ENCODE results near the gene CXCL6.

CXCL6 gene

GRCh38 chr4:73836373-73837279 is at the start of gene CXCL6:
TSS of gene CXCL6 (plus strand) at chr4:73836678. CDS start at chr4:73836751, 73 bp downstream.
- Mint-ChIP-seq H3K4me1 (no peaks in the 10 kb centered on the region), H3K4me3 (no peak within 1 kb of the TSS), H3K27ac (no peak within 1 kb of the TSS), H3K9me3 (no peaks in the 10 kb centered on the region), H3K36me3 (no peaks in the 10 kb centered on the region)
- ATAC-seq = no peak
- DNase-seq (ENCODE audit: low spot score in 2 of 2) = no peak

- Mint-ChIP-seq H3K4me3 (no peak overlapping the region), H3K9me3 (peaks cover 5% of the 10 kb centered on the region), H3K27ac (no peak overlapping the region), H3K4me1 (no peaks in the 10 kb centered on the region), H3K36me3 (no peaks in the 10 kb centered on the region)
- ATAC-seq = no peak
- no peak for DNase-seq (ENCODE audit: low spot score in 2 of 2)
Measured at GRCh38 chr4:73788411-73788810, 48.1 kb upstream of the CXCL6 start.

- DNase-seq (ENCODE audit: low spot score in 2 of 2) (no peak), ATAC-seq (no peak)
- H3K4me1 Mint-ChIP-seq = no peaks in the 10 kb centered on the region
- no peak overlapping the region for H3K27ac Mint-ChIP-seq
- no peak overlapping the region for H3K4me3 Mint-ChIP-seq
- peaks cover 13% of the 10 kb centered on the region for H3K9me3 Mint-ChIP-seq
- H3K36me3 Mint-ChIP-seq = no peaks in the 10 kb centered on the region
Measured at GRCh38 chr4:73798842-73799241, 37.6 kb upstream of the CXCL6 start.

- no peaks in the 10 kb centered on the region for H3K4me1 Mint-ChIP-seq
- no peak overlapping the region for H3K4me3 Mint-ChIP-seq
Measured at GRCh38 chr4:73800206-73800605, 36.3 kb upstream of the CXCL6 start.

DNA sequence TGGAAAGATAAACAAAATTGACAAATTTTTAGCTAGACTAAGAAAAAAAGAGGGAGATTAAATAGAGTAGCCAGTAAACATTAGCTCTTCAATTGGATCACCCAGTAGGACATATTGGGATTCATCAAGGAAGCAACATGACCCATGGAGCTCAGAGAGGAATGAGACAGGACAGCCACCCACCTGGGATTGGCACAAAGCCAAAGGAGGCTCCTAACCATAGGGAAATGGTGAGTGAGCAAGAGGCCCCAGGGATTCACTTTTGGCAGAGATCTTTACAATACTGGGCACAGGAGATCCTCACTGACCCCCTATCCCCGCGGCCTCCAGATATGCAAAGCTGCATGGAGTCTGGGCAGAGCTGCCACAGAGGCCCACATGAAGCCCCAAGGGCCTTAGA is 34.8 kb upstream of the CXCL6 start:
- Mint-ChIP-seq H3K4me3 (no peak overlapping the region), H3K27ac (no peak overlapping the region), H3K9me3 (peaks cover 15% of the 10 kb centered on the region), H3K36me3 (no peaks in the 10 kb centered on the region), H3K4me1 (no peaks in the 10 kb centered on the region)
- no peak for DNase-seq (ENCODE audit: low spot score in 2 of 2)
- ATAC-seq = no peak

More at GRCh38 chr4:73800206-73800605, 36.3 kb upstream of the CXCL6 start:
- no peak for ATAC-seq
- Mint-ChIP-seq H3K36me3 (no peaks in the 10 kb centered on the region), H3K27ac (no peak overlapping the region), H3K9me3 (peaks cover 11% of the 10 kb centered on the region)
- no peak for DNase-seq (ENCODE audit: low spot score in 2 of 2)

DNA sequence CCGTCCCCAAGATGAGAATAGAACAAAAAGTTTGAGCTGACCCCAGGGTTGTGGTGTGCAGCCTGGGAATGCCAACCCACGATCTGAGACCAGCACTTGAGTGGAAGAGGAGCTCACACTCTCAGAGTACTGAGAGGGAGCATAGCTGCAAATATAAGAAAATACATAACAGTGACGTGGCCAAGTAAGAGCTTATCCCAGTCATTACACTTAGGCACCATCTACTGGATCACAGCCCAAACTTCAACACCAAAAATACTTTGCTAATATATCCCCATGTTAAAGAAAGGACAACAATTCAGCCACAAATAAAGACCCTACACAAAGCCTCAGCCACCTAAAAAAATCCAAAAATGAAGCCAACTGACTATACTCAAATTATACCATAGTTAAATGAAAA is 33.3 kb upstream of the CXCL6 start:
- Mint-ChIP-seq H3K4me1 (no peaks in the 10 kb centered on the region), H3K9me3 (peaks cover 15% of the 10 kb centered on the region), H3K4me3 (no peak overlapping the region), H3K27ac (no peak overlapping the region), H3K36me3 (no peaks in the 10 kb centered on the region)
- ATAC-seq = no peak
- DNase-seq (ENCODE audit: low spot score in 2 of 2) = no peak

DNA sequence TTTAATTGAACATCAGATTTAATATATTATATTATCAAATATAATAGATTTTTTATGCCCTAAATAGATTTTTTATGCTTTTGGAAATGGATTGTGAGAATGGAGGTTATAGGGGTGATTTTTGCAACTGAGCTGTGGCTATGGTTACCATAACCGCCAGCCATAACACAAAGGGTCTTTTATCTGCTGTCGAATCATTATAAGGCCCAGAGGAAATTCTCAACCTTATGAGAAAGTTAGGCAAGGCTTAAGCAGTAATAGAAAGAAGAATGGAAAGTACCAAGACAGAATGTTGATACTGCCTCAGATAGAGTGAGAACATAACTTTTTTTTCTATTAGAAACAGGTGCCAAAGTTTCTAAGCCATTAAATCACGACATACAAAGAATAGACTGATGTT is 26.3 kb upstream of the CXCL6 start:
- Mint-ChIP-seq H3K4me3 (no peak overlapping the region), H3K36me3 (no peaks in the 10 kb centered on the region), H3K9me3 (peaks cover 8% of the 10 kb centered on the region), H3K27ac (no peak overlapping the region), H3K4me1 (no peaks in the 10 kb centered on the region)
- no peak for DNase-seq (ENCODE audit: low spot score in 2 of 2)
- no peak for ATAC-seq

- ATAC-seq (no peak), DNase-seq (ENCODE audit: low spot score in 2 of 2) (no peak)
- Mint-ChIP-seq H3K9me3 (peaks cover 11% of the 10 kb centered on the region), H3K4me3 (no peak overlapping the region), H3K36me3 (no peaks in the 10 kb centered on the region), H3K27ac (no peak overlapping the region), H3K4me1 (no peaks in the 10 kb centered on the region)
Measured at GRCh38 chr4:73811841-73812240, 24.6 kb upstream of the CXCL6 start.

DNA sequence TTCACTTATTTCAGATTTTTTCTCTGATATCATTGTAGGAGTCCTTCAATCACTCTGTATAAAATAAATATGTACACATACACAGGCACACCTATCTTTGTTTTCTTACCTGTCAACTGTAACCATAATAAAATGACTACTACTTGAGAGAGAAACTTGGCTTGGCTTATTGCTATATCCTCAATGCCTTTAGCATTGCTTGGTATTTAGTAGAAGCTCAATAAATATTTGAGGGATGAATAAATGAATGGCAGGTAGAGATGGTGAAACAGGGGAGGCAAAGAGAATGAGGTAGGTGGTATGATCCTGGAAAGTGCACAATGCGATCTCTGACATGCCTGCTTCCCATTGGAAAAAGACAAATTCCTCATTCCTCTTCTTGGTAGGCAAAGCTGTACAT is 21.8 kb upstream of the CXCL6 start:
- Mint-ChIP-seq H3K4me1 (no peaks in the 10 kb centered on the region), H3K9me3 (peaks cover 15% of the 10 kb centered on the region), H3K36me3 (no peaks in the 10 kb centered on the region), H3K4me3 (no peak overlapping the region), H3K27ac (no peak overlapping the region)
- ATAC-seq (no peak), DNase-seq (ENCODE audit: low spot score in 2 of 2) (no peak)

DNA sequence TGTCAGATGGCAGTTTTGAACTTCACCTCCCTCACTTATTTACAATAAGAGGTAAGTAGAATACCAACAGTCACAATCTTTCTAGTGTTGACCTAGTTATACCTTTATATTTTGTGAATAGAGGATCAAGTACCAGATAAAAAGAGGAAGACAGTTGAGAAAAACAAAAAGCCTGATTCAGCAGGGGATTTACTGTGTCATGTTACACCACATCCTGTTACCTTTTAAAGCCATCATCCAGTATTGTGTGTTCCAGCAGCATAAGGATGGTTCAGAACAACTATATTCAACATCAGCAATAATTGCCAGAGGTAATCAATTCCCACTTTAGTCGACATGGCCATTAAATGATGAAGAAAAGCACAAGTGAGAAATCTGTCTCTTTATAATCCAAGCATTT is 21.3 kb upstream of the CXCL6 start:
- H3K36me3 Mint-ChIP-seq = no peaks in the 10 kb centered on the region
- H3K9me3 Mint-ChIP-seq = peaks cover 15% of the 10 kb centered on the region
- DNase-seq (ENCODE audit: low spot score in 2 of 2) (no peak), ATAC-seq (no peak)
- H3K4me1 Mint-ChIP-seq = no peaks in the 10 kb centered on the region
- no peak overlapping the region for H3K27ac Mint-ChIP-seq
- H3K4me3 Mint-ChIP-seq = no peak overlapping the region

- Mint-ChIP-seq H3K4me1 (no peaks in the 10 kb centered on the region), H3K4me3 (no peak overlapping the region), H3K27ac (no peak overlapping the region), H3K9me3 (peaks cover 15% of the 10 kb centered on the region), H3K36me3 (no peaks in the 10 kb centered on the region)
- ATAC-seq = no peak
- no peak for DNase-seq (ENCODE audit: low spot score in 2 of 2)
Measured at GRCh38 chr4:73816814-73817213, 19.7 kb upstream of the CXCL6 start.

GRCh38 chr4:73817341-73817740 is 19.1 kb upstream of the CXCL6 start:
- Mint-ChIP-seq H3K9me3 (peaks cover 17% of the 10 kb centered on the region), H3K27ac (no peak overlapping the region), H3K4me1 (no peaks in the 10 kb centered on the region), H3K36me3 (no peaks in the 10 kb centered on the region), H3K4me3 (no peak overlapping the region)
- DNase-seq (ENCODE audit: low spot score in 2 of 2) (no peak), ATAC-seq (no peak)

DNA sequence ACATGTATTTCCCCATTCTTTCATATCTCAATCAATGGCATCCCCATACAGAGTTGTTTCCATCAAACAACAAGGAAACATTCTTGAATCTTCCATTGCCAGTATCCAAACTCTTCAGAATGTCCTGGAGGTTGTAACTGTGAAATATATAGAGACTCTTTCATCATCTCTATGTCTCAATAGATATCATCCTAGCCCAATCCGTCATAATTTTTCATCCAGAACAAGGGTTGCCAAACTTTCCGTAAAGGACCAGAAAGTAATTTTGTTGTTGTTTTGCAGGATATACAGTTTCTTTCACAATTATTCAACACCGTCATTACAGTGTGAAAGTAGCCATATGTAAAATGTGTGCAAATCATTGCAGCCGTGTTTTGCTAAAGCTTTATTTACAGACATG is 15.2 kb upstream of the CXCL6 start:
- H3K4me3 Mint-ChIP-seq = no peak overlapping the region
- no peak for ATAC-seq
- H3K36me3 Mint-ChIP-seq = no peaks in the 10 kb centered on the region
- H3K9me3 Mint-ChIP-seq = peaks cover 12% of the 10 kb centered on the region
- no peaks in the 10 kb centered on the region for H3K4me1 Mint-ChIP-seq
- H3K27ac Mint-ChIP-seq = no peak overlapping the region
- no peak for DNase-seq (ENCODE audit: low spot score in 2 of 2)

DNA sequence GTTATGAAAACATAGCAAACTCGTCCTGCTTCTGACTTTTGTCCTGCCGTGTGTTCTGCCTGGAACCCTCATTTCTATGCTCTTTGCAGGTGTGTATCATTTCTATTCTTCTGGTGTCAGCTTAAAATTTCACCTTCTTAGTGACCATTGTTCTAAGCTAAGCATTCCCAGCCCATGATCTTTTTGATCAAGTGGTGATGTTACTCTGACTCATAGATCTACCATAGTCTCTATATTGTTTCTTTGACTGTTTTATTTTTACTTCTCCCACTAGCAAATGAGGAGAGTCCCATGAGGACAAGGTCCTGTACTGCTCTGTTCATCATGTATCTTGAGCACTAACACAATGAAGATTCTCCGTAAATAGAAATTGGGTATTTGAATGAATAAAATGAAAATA is 14.1 kb upstream of the CXCL6 start:
- Mint-ChIP-seq H3K9me3 (peaks cover 6% of the 10 kb centered on the region), H3K4me1 (no peaks in the 10 kb centered on the region), H3K4me3 (no peak overlapping the region), H3K27ac (no peak overlapping the region), H3K36me3 (no peaks in the 10 kb centered on the region)
- no peak for DNase-seq (ENCODE audit: low spot score in 2 of 2)
- no peak for ATAC-seq

DNA sequence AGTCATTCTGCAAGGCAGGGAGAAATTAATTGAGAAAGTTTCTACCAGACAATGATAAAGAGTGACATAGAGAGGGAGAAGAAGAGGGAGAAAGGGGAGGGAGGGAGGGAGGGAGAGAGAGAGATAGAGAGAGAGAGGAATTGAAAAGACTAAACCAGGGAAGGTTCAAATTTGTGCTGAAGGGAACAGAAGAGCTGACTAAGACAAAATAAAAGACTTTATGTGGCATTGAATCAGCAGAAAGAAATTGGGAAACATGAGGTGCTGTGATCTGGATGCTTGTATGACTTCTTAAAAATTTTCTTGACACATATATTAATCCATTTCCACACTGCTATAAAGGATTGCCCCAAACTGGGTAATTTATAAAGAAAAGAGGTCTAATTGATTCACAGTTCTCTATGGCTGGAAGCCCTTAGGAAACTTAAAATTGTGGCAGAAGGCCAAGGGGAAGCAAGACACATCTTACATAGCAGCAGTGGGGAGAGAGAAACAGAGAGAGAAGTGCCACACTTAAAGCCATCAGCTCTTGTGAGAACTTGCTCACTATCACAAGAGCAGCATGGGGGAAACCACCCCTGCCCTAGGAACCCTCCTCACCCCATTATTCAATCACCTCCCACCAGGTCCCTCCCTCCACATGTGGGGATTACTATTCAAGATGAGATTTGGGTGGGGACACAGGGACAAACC is 13.5 kb upstream of the CXCL6 start:
- no peaks in the 10 kb centered on the region for H3K36me3 Mint-ChIP-seq
- no peaks in the 10 kb centered on the region for H3K4me1 Mint-ChIP-seq
- H3K9me3 Mint-ChIP-seq = peaks cover 4% of the 10 kb centered on the region
- H3K4me3 Mint-ChIP-seq = no peak overlapping the region
- ATAC-seq (no peak), DNase-seq (ENCODE audit: low spot score in 2 of 2) (no peak)
- no peak overlapping the region for H3K27ac Mint-ChIP-seq

DNA sequence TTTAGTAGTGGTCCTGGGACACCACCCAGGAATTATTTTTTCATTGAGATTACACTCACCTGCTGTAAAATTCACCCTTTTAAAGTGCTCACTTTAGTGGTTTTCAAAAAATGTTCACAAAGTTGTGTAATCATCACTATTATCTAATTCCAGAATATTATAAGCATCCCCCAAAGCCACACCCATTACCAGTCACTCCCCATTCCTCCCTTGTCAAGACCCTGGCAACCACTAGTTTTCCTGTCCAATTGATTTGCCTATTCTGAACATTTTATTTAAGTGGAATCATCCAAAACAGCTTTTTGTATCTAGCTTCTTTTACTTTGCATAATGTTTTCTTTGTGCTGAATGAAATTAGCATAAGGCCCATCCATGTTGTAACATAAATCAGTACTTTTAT is 12.7 kb upstream of the CXCL6 start:
- no peak overlapping the region for H3K27ac Mint-ChIP-seq
- H3K9me3 Mint-ChIP-seq = peaks cover 4% of the 10 kb centered on the region
- H3K4me1 Mint-ChIP-seq = no peaks in the 10 kb centered on the region
- H3K4me3 Mint-ChIP-seq = no peak overlapping the region
- DNase-seq (ENCODE audit: low spot score in 2 of 2) (no peak), ATAC-seq (no peak)
- H3K36me3 Mint-ChIP-seq = no peaks in the 10 kb centered on the region

Measured in stimulated activated effector memory CD8-positive, alpha-beta T cell treated with anti-CD3 and anti-CD28 coated beads, Interleukin-12 subunit alpha, Interleukin-12 subunit beta, amount 100 ng/mL, for 72 hours (primary cell).